GM20431 (cell line): Measurements from ENCODE around the gene DZIP3.
"Not testable (repeated sequence)": the region's sequence is repeated elsewhere in the genome, so short reads cannot be mapped to it uniquely, and the experiment has no call there.

ENCODE experiments used
- in situ Hi-C: fragments of 300-500 bp; cut with MseI, MboI; formaldehyde crosslinking; loops from one replicate; pipeline ENCODE4 v1.15.0; 2020; ENCODE audit warnings: low sequenced_read_pairs; ENCODE audit not compliant: unreplicated experiment

The DZIP3 gene

DNA sequence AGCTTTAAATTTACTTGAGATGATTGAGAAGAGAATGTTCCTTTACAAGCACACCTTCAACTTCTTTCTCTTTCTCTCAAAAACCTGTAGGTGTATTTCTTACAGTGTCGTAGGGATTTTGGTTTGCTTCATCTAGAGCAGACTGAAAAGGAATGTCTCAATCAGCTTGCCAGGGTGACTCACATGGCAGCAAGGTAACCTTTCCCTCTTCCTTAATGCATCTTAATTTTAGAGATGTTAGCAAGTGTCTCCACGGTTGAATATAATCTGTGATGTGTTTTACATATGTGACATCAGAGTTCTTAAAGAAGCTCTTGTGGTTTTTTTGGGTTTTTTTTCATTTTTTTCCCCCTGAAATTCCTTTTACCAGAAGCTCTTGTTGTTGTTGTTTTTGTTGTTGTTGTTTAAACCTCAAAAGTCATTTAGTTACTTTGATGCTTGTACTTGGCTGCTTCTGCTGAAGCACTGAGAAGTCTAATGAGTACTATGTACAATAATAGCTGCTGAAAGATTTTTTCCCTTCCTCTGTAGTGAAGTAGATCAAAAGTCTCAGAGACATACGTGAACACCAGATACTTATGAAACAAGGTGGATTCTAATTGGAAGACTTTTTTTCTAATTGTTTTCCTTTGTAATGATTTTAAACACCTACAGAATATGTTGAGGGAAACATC, 84.6 kb downstream of the DZIP3 start:
- in situ Hi-C loops: loop anchor here (25.0 kb wide), 1 partner anchor 238 kb away; no protein-coding TSS in a partner anchor

DNA sequence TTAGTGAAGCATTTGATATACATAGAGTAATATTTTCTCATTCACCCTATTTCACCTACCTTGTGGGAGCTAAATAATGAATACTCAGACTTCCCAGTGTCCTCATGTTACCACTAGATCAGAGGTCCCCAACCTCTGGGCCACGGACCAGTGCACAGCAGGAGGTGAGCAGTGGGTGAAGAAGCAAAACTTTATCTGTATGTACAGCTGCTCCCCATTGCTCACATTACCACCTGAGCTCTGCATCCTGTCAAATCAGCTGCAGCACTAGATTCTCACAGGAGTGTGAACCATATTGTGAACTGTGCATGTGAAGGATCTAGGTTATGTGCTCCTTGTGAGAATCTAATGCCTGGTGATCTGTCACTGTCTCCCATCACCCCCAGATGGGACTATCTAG, 88.3 kb downstream of the DZIP3 start:
- in situ Hi-C loops: no loop called here

DNA sequence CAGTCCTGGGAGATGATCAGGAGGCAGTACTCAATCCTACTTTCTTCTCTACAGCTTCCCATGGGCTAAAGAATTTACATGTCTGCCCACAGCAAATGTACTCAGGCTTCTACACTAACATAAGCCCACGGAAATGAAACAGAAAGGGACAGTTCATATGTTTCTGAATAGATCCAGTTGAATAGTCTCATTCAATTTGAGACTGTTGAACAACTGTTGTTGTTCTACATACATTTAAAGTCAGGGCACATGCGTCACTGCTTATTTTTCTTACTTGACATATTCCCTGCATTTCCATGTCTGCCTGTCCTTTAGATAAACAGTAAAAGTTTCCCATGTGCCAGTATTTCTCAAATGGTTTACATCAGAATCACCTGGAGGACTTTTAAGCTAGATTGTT, 102.8 kb downstream of the DZIP3 start:
- in situ Hi-C loops: not testable (repeated sequence)

DNA sequence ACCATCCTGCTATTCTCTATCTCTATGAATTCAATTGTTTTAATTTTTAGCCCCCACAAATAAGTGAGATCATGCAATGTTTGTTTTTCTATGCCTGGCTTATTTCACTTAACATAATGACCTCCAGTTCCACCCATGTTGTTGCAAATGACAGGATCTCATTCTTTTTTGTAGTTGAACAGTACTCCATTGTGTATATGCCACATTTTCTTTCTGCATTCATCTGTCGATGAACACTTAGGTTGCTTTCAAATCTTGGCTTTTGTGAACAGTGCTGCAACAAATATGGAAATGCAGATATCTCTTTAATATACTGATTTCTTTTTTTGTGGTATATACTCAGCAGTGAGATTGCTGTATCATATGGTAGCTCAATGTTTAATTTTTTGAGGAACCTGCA, 108.9 kb downstream of the DZIP3 start:
- in situ Hi-C loops: no loop called here

DNA sequence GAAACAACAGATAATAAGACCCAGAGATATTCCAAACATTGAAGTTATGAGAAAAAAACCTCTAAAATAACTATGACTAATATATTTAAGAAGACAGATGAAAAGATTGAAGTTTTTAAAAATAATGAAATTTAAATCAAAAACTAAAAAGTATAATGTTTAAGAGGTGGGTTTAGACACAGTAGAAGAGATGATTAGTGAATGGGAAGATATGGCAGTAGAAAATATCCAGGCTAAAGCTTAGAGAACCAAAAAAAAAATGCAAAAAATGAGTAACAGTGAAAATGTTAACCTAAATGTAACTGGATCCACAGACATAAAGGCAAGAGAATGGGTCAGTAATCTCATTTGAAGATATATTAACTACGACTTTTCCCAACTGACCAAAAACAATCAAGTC, 115.5 kb downstream of the DZIP3 start:
- in situ Hi-C loops: no loop called here

DNA sequence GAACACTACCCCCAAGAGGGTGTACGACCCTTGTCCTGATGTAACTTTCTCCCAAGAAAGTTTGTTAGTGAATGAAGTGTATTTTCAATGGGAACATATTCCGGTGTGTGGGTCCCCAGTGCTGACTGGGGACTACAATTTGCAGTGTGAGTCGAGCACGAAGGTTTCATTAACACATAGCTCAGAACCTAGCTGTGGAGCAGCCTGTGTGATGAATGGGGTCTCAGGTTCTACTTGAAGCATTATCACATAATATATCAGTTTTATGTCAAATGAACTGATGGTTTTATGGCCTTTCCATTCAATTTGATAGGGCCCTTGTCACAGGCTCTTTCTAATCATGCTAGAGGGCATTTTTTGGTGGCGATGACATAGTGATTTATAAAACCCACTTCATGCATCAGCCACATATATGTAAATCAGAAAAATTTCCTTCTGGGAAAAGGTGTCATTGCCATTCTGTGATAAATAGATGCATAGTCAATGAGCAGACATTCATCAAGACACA, 123.5 kb downstream of the DZIP3 start:
- in situ Hi-C loops: no loop called here

DNA sequence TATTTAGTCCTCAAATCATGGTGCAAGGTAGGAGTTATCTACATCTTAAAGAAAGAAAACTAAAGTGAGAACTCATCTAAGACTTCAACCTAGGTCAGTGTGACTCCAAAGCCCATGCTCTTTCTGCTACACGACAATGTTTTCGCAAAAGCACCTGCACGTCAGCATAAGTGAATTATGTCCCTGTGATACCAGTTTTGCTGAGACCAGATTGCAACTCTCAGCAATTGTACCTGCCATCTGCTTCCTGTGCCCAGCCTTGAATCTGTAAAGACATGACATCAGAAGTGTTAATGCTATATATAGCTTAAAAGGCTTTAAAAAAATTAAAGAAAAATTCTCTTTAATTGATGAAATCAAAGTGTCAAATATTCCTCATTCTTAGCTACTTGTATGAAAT, 124.3 kb downstream of the DZIP3 start:
- in situ Hi-C loops: no loop called here

DNA sequence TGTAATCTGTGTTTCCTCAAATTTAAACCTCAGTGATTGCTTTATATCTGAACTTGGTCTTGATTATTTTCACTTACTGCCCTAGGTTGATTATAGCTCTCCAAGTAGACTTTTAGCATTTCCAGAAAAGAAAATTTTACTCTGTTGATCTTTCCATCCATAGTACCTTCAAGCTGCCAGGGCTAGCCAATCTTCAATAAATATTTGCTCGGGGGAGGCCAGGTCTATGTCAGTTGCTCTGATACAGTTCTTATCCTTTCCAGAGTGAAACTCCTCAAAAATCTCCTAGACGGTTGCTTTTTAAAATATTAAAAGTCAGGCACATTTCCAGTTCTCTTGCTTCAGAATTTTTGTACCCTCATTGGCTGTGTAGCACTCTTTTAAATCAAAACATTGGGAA, 128.9 kb downstream of the DZIP3 start:
- in situ Hi-C loops: no loop called here

DNA sequence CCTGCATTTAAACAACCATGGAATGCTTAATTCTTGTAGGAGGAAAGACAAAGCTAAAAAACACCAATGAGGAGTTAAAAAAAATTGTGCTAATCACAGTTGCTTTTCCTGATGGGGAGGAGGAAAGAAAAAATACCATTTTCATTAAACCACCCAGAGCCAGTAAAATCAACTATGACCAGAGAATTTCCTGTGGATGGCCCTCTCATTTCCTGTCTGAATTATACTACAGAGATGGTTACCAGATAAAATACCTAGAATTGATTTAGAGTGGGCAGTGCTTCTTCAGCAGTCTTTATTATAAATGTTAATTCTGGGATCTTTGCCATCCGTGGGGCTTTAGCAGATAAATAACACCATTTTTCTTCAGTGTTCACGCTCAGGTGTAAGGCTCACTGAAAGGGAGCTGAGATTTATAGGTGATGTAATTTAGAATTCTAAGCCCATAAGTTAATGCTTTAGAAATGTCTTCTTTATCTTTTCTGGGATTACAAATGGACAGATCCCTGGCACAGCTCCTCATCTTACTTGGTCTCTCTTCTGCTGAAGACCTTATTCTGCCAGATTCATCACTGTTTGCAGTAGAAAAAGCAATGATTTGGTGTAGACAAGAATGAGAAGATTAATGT, 129.8 kb downstream of the DZIP3 start:
- in situ Hi-C loops: no loop called here

DNA sequence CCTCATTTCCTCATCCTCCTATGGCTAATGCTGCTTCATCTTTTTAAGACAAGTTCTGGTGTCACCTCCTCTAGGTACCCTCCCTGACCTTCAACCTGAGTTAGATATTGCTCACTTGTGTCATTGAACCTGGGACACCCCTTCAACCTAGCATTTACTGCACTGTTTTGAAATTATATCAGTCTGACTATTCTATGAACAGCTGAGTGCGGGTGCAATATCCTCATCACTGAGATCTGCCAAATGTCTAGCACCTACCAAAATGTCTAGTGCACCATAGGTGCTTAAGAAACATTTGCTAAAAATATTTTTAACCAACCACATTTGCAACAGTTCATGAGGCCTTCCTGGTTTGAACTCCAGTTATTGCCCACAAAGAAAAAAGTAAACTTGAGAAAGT, 133.2 kb downstream of the DZIP3 start:
- in situ Hi-C loops: no loop called here

DNA sequence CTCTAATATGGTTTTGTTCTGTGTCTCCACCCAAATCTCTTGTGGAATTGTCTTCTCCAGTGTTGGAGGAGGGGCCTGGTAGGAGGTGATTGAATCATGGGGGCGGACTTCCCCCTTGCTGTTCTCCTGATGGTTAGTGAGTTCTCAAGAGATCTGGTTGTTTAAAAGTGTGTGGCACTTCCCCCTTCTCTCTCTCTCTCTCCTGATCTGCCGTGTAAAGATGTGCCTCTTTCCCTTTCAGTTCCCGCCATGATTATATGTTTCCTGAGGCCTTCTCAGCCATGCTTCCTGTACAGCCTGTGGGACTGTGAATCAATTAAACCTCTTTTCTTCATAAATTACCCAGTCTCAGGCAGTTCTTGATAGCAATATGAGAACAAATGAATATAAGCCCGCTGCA, 134.6 kb downstream of the DZIP3 start:
- in situ Hi-C loops: no loop called here

DNA sequence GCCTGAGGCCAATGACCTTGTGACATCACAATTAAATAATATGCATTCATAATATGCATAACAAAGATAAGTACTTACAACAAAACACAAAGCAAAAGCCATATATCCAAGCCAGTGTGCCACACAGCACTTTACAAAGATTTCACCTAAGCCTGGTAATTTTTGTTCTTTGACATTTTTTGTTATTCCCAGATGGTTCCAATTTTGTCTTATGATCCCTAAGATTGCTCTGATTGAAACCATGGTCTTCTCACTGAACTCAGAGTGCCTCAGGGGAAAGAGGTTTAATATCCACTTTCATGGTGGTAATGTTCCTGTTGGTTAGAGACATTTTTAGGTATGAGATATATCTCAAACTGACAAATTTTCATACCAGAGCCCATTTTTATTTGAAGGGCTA, 138.6 kb downstream of the DZIP3 start:
- in situ Hi-C loops: no loop called here

DNA sequence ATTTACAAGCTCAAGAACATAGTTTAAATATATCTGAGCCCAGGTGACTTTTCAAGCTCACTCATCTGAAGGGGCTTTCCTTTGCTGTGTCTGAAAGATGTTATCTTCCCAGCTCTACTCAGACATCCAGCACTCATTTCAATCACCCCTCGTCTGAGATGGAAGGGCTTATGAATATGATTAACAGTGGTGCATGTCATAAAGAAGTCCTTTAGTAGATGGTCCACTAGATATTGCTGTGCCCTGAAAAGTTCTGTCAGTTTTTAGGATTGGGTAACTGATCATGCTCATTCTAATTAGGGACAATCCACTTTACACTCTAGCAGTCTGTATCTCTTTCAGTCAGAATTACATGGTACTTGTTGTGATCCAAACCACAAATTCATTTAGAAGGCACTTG, 139.4 kb downstream of the DZIP3 start:
- in situ Hi-C loops: no loop called here

DNA sequence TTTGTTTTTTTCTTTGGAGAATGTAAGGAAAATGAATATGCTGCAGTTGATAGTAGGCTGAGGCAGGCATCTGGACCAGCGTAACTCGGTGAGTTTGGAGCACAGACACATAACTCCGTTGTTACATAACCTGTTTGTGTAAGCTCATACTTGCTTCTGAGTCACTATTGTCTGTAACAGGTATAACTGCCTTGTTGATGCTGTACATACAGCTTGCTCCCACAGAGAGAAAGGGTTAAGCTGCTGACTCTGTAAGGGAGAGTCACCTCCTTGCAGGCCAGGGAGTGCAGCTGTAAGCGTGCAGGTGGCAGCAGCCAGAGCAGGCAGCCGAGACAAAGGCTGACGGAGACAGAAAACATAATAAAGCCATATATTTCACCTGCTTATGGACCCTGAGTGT, 147.3 kb downstream of the DZIP3 start:
- in situ Hi-C loops: no loop called here

DNA sequence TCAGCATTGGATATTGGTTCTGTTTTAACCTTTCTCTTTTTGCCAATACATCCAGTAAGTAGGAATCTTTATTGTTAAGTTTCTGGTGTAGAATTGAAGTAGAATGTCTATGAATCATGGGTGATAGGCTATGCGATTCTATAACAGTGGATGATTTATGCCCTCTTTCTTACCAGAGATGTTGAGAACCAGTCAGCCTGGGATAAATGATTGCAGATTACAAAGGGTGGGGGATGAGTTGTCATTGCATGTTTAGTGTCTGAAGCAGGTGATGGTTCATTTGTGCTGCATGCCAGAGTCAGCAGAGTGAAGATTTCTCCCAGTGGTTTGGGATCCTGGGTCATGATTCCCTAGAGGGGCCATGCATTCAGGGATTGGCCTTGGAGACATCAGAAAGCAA, 153.4 kb downstream of the DZIP3 start:
- in situ Hi-C loops: no loop called here
